Sigmoid colon (tissue), 7 donors: ENCODE measurements around the gene LYRM4. TPM values are rescaled to one million over a fixed set of nuclear protein-coding genes. Genes with fewer than 3 reads are reported as not detected.

ENCODE experiments used
- DNase-seq: peaks from one replicate; pipeline ENCODE4 v3.0.0-alpha.2; 2019
- H3K27ac ChIP-seq, 4 donors: fragments of 200-600 bp; sonication (generic); one replicate each; pipeline ENCODE4 v1.5.1; 2016 to 2019; ENCODE audit warnings: mild to moderate bottlenecking in 1 of 4
- H3K27me3 ChIP-seq, 3 donors: fragments of 200-600 bp; sonication (generic); one replicate each; pipeline ENCODE4 v1.5.1; 2019; ENCODE audit warnings: mild to moderate bottlenecking in 1 of 3
- H3K36me3 ChIP-seq, 4 donors: fragments of 200-600 bp; sonication (generic); one replicate each; pipeline ENCODE4 v1.5.1; 2016 to 2019
- H3K4me1 ChIP-seq, 4 donors: fragments of 200-600 bp; sonication (generic); one replicate each; pipeline ENCODE4 v1.5.1; 2017 to 2019
- H3K4me3 ChIP-seq, 4 donors: fragments of 200-600 bp; sonication (generic); one replicate each; pipeline ENCODE4 v1.5.1; 2017 to 2019; ENCODE audit warnings: mild to moderate bottlenecking in 2 of 4, moderate library complexity in 1 of 4
- H3K9me3 ChIP-seq, 4 donors: fragments of 200-600 bp in 3 of 4; sonication (generic) in 3 of 4; one replicate each; pipeline versions ENCODE4 v1.5.1 to v1.6.1; 2013 to 2019
- EP300 ChIP-seq, 4 donors: sonication (generic); formaldehyde crosslinking; IDR thresholded peaks; one replicate each; pipeline ENCODE4 v1.6.1; 2017; ENCODE audit warnings: antibody characterized with exemption in 4 of 4
- POLR2A ChIP-seq, 2 donors: fragments of 450-650 bp; IDR thresholded peaks; one replicate each; pipeline ENCODE4 v1.6.1; 2016; ENCODE audit warnings: antibody characterized with exemption in 2 of 2, mild to moderate bottlenecking in 2 of 2, moderate library complexity in 2 of 2
- POLR2AphosphoS5 ChIP-seq, 4 donors: sonication (generic); formaldehyde crosslinking; IDR thresholded peaks; one replicate each; pipeline ENCODE4 v1.6.1; 2017; ENCODE audit warnings: antibody characterized with exemption in 4 of 4
- WGBS, 2 donors: extraction: QIAGEN DNeasy Blood & Tissue Kit; methylation state at CpG; one replicate each; pipeline ENCODE4 v1.1.7; 2013; 5-methylcytosine and 5-hydroxymethylcytosine counted together
- intact Hi-C: fragments of 100-400 bp; cut with DNase I; formaldehyde crosslinking; loops from one replicate; pipeline ENCODE4 v1.15.1; 2023
- polyA plus RNA-seq, 3 donors: library from polyadenylated mRNA; stranded (reverse); fragments of 200-250 nt; gene quantifications; one replicate each; pipeline ENCODE4 v1.2.3, GENCODE V29; 2013
- total RNA-seq, 4 donors: library from RNA; depleted of rRNA; stranded (reverse); fragments of >200 nt; gene quantifications; one replicate each; pipeline ENCODE4 v1.1.0, GENCODE V29; 2016
- TF ChIP-seq, protein P1 (sequence below), 4 experiments: fragments of 450-650 bp in 3 of 4; fragments of 200-600 bp in 1 of 4; IDR thresholded peaks; one replicate each; pipeline ENCODE4 v1.5.1; 2016 to 2019; ENCODE audit warnings: antibody characterized with exemption in 4 of 4, mild to moderate bottlenecking in 3 of 4, moderate library complexity in 2 of 4
- donor health status: healthy with polysubstance abuse.
- donor health status: Bipolar disorder and iron deficiency.
- donor health status: healthy.

The LYRM4 gene
- total and polyA plus RNA-seq, 7 donors, result 11.3 to 29.3 (median 22.2) TPM

GRCh38 chr6:5191222-5191621, 69.5 kb downstream of the LYRM4 start:
- intact Hi-C loops, result no loop called here
- Histone ChIP-seq H3K9me3 (no peaks in the 10 kb centered on the region), H3K36me3 (no peaks in the 10 kb centered on the region), H3K27ac (no peak overlapping the region), H3K4me3 (no peak overlapping the region), H3K4me1 (no peaks in the 10 kb centered on the region), H3K27me3 (no peaks in the 10 kb centered on the region)
- DNase-seq, result no peak
- TF ChIP-seq POLR2AphosphoS5 (IDR thresholded peaks at IDR 0.05) (no peak), POLR2A (IDR thresholded peaks at IDR 0.05) (no peak), EP300 (IDR thresholded peaks at IDR 0.05) (no peak)
- TF ChIP-seq, protein P1, sequence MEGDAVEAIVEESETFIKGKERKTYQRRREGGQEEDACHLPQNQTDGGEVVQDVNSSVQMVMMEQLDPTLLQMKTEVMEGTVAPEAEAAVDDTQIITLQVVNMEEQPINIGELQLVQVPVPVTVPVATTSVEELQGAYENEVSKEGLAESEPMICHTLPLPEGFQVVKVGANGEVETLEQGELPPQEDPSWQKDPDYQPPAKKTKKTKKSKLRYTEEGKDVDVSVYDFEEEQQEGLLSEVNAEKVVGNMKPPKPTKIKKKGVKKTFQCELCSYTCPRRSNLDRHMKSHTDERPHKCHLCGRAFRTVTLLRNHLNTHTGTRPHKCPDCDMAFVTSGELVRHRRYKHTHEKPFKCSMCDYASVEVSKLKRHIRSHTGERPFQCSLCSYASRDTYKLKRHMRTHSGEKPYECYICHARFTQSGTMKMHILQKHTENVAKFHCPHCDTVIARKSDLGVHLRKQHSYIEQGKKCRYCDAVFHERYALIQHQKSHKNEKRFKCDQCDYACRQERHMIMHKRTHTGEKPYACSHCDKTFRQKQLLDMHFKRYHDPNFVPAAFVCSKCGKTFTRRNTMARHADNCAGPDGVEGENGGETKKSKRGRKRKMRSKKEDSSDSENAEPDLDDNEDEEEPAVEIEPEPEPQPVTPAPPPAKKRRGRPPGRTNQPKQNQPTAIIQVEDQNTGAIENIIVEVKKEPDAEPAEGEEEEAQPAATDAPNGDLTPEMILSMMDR (IDR thresholded peaks at IDR 0.05), result no peak
- 94 to 97% methylated on average over 6 of the region's 6 CpGs for WGBS, 2 donors

GRCh38 chr6:5190507-5190906, 70.2 kb downstream of the LYRM4 start:
- no peak overlapping the region for H3K4me3 ChIP-seq
- WGBS, 2 donors, result 68 to 72% methylated on average over 3 of the region's 3 CpGs
- DNase-seq, result no peak
- no peaks in the 10 kb centered on the region for H3K36me3 ChIP-seq
- H3K27ac ChIP-seq, result no peak overlapping the region
- no peaks in the 10 kb centered on the region for H3K27me3 ChIP-seq
- intact Hi-C loops, result no loop called here
- H3K4me1 ChIP-seq, result no peaks in the 10 kb centered on the region
- no peaks in the 10 kb centered on the region for H3K9me3 ChIP-seq
- TF ChIP-seq POLR2A (IDR thresholded peaks at IDR 0.05) (no peak), POLR2AphosphoS5 (IDR thresholded peaks at IDR 0.05) (peak in 1 of 4 donors; percentile 24), EP300 (IDR thresholded peaks at IDR 0.05) (no peak)
- TF ChIP-seq, protein P1 (IDR thresholded peaks at IDR 0.05), result no peak

DNA sequence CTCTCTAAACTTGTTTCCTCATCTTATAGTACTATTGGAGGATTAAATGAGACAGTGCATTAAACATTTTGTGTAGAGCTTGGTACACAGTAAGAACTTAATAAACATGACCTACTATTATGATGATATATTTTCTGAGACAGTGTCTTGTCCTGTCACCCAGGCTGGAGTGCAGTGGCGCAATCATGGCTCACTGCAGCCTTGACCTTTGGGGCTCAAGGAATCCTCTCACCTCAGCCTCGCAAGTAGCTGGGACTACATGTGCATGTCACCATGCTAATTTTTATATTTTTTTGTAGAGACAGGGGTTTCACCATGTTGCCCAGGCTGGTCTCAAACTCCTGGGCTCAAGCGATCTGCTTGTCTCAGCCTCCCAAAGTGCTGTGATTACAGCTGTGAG, 72.1 kb downstream of the LYRM4 start:
- no peak overlapping the region for H3K27ac ChIP-seq
- H3K4me1 ChIP-seq, result no peaks in the 10 kb centered on the region
- intact Hi-C loops, result no loop called here
- H3K27me3 ChIP-seq, result no peaks in the 10 kb centered on the region
- no peak overlapping the region for H3K4me3 ChIP-seq
- H3K9me3 ChIP-seq, result no peaks in the 10 kb centered on the region
- no peak for DNase-seq
- 96 to 99% methylated on average over 3 of the region's 3 CpGs for WGBS, 2 donors
- no peak for TF ChIP-seq POLR2A (IDR thresholded peaks at IDR 0.05)
- TF ChIP-seq, protein P1 (IDR thresholded peaks at IDR 0.05), result no peak
- no peak for TF ChIP-seq EP300 (IDR thresholded peaks at IDR 0.05)
- TF ChIP-seq POLR2AphosphoS5 (IDR thresholded peaks at IDR 0.05), result no peak
- H3K36me3 ChIP-seq, result no peaks in the 10 kb centered on the region

DNA sequence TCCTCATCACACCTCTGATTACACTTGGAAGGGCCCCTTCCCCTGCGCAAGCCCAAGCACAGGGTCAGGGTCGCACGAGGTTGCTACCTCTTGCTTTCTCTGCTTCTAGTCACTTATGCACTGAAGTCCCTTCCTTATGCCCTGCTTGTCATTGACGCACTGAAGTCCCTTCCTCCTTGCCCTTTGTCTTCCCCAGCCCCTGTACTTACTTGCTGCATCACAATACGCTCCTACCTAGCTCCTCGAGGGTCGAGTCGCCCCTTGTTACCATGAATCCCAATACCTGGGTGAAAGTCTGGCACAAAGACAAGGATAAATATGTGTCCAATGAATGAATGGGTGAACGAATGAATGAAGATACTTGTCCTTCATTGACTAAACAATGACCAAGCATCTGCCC, 75.9 kb downstream of the LYRM4 start:
- TF ChIP-seq, protein P1 (IDR thresholded peaks at IDR 0.05), result no peak
- no peak for TF ChIP-seq POLR2AphosphoS5 (IDR thresholded peaks at IDR 0.05)
- no peak for TF ChIP-seq POLR2A (IDR thresholded peaks at IDR 0.05)
- no peak for TF ChIP-seq EP300 (IDR thresholded peaks at IDR 0.05)
- H3K36me3 ChIP-seq, result no peaks in the 10 kb centered on the region
- H3K4me1 ChIP-seq, result no peaks in the 10 kb centered on the region
- no peak for DNase-seq
- intact Hi-C loops, result no loop called here
- H3K9me3 ChIP-seq, result no peaks in the 10 kb centered on the region
- H3K4me3 ChIP-seq, result no peak overlapping the region
- H3K27ac ChIP-seq, result no peak overlapping the region
- H3K27me3 ChIP-seq, result no peaks in the 10 kb centered on the region
- 94 to 95% methylated on average over 9 of the region's 9 CpGs for WGBS, 2 donors

DNA sequence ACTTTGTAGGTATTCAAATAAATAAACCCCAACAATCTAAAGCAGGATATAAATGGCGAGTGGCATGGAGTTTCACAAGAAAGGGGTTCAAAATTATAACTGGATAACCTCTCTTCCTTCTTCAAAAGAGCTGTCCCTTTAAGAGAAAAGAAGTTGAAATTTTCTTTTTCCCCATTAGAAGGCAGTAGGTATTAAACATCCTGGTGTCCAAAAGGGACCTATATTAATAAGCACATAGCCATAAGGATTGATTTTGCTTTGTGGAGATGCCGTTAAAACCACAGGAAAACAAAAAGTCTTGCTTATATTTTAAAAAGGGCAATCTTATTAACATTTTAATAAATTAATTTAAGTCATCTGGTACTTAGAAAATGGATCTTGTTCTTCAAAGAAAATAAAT, 76.5 kb downstream of the LYRM4 start:
- no peak overlapping the region for H3K4me3 ChIP-seq
- no peaks in the 10 kb centered on the region for H3K27me3 ChIP-seq
- 83 to 90% methylated on average over 2 of the region's 2 CpGs for WGBS, 2 donors
- H3K27ac ChIP-seq, result no peak overlapping the region
- no peaks in the 10 kb centered on the region for H3K4me1 ChIP-seq
- H3K9me3 ChIP-seq, result no peaks in the 10 kb centered on the region
- TF ChIP-seq POLR2AphosphoS5 (IDR thresholded peaks at IDR 0.05), result no peak
- no peak for TF ChIP-seq POLR2A (IDR thresholded peaks at IDR 0.05)
- TF ChIP-seq EP300 (IDR thresholded peaks at IDR 0.05), result no peak
- TF ChIP-seq, protein P1 (IDR thresholded peaks at IDR 0.05), result no peak
- intact Hi-C loops, result no loop called here
- no peak for DNase-seq
- no peaks in the 10 kb centered on the region for H3K36me3 ChIP-seq
